Measurements from ENCODE around the gene CCDC32. TPM values are rescaled to one million over a fixed set of nuclear protein-coding genes. Genes with fewer than 3 reads are reported as not detected.

The CCDC32 gene
- total and polyA plus RNA-seq, 2 of the 13 experiments (the other 11 are each of a cell fraction or from before 2014, with no cell fraction given): 10.8 to 23.2 TPM

DNA sequence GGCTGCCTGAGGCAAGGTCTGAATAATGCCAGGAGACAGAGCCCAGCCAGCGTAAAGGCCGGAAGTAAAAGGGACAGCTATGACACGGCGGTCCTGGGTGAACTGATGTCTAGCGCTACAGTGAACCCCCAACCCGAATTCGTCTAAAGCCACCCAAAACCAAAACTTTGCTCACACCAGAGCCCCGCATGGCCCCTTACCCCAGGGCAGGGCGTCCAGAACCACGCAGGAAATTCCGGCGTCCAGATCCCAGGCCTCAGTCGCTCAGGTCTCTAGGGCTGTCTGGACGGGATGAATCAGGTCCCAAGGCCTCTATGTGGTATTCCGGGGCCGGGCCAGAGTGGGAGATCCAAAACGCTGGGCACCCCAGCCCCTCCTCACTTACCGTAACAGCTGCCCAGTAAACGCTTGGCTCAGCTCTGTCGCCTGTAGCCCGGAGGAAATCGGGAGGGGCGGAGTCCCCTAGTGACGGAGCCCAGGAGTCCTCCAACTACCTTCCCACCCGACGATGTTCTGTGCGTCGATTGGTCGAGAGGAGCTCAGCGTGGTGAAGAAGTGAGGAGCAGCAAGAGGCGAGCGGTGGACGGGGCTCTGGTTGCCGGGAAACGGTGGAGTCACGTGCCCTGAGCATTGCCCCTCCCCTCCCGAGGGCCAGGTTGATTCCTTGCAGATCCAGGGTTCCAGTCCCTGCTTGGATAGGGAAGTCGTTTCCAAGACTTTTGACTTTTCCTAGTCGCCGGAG, at the start of gene CCDC32 (continued):
- TF ChIP-seq ZNF24 (IDR thresholded peaks at IDR 0.05) (no peak), POLR2A (IDR thresholded peaks at IDR 0.05; ENCODE audit: insufficient read depth in 1 of 2, low read depth in 2 of 2, low read length in 2 of 2) (peak; percentile 77 to 86), ZC3H13 (CRISPR knock-in tag; IDR thresholded peaks at IDR 0.05) (no peak), FLYWCH1 (CRISPR knock-in tag; IDR thresholded peaks at IDR 0.05) (0 out of 2 replicates have a peak, but pooled peaks have one; percentile 71), ZNF17 (CRISPR knock-in tag; IDR thresholded peaks at IDR 0.05) (no peak), ZNF282 (IDR thresholded peaks at IDR 0.05; ENCODE audit: partially characterized antibody) (no peak), SAFB2 (CRISPR knock-in tag; IDR thresholded peaks at IDR 0.05; ENCODE audit: borderline replicate concordance, low read depth) (no peak), NONO (IDR thresholded peaks at IDR 0.05) (no peak), NONO (CRISPR knock-in tag; conservative IDR thresholded peaks at IDR 0.05) (0 out of 2 replicates have a peak, but pooled peaks have one; percentile 37), NFYB (CRISPR knock-in tag; IDR thresholded peaks at IDR 0.05) (peak; percentile 79), CAMTA2 (CRISPR knock-in tag; IDR thresholded peaks at IDR 0.05; ENCODE audit: borderline replicate concordance) (no peak), JUNB (CRISPR knock-in tag; IDR thresholded peaks at IDR 0.05; ENCODE audit: borderline replicate concordance) (no peak), ZNF567 (CRISPR knock-in tag; IDR thresholded peaks at IDR 0.05; ENCODE audit: borderline replicate concordance) (no peak), ELF1 (CRISPR knock-in tag; IDR thresholded peaks at IDR 0.05) (peak; percentile 36), DMAP1 (CRISPR knock-in tag; IDR thresholded peaks at IDR 0.05) (peak; percentile 50; the same call in 1 of the 2 replicates), FOXC1 (CRISPR knock-in tag; IDR thresholded peaks at IDR 0.05; ENCODE audit: borderline replicate concordance) (peak; percentile 60; the same call in 1 of the 2 replicates), CENPT (CRISPR knock-in tag; IDR thresholded peaks at IDR 0.05; ENCODE audit: low read depth) (no peak), NR2F1 (CRISPR knock-in tag; IDR thresholded peaks at IDR 0.05) (no peak), ZNF775 (CRISPR knock-in tag; IDR thresholded peaks at IDR 0.05; ENCODE audit: borderline replicate concordance) (no peak), ZNF331 (CRISPR knock-in tag; IDR thresholded peaks at IDR 0.05) (peak; percentile 29; the same call in 1 of the 2 replicates), SP4 (CRISPR knock-in tag; IDR thresholded peaks at IDR 0.05) (peak; percentile 86), SIX1 (CRISPR knock-in tag; IDR thresholded peaks at IDR 0.05; ENCODE audit: borderline replicate concordance) (no peak), KDM5A (IDR thresholded peaks at IDR 0.05; ENCODE audit: borderline replicate concordance, low read length) (peak; percentile 55)
- TF ChIP-seq, protein P1, sequence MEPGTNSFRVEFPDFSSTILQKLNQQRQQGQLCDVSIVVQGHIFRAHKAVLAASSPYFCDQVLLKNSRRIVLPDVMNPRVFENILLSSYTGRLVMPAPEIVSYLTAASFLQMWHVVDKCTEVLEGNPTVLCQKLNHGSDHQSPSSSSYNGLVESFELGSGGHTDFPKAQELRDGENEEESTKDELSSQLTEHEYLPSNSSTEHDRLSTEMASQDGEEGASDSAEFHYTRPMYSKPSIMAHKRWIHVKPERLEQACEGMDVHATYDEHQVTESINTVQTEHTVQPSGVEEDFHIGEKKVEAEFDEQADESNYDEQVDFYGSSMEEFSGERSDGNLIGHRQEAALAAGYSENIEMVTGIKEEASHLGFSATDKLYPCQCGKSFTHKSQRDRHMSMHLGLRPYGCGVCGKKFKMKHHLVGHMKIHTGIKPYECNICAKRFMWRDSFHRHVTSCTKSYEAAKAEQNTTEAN (CRISPR knock-in tag; conservative IDR thresholded peaks at IDR 0.05): 0 out of 2 replicates have a peak, but pooled peaks have one; percentile 58
- TF ChIP-seq, protein P2, sequence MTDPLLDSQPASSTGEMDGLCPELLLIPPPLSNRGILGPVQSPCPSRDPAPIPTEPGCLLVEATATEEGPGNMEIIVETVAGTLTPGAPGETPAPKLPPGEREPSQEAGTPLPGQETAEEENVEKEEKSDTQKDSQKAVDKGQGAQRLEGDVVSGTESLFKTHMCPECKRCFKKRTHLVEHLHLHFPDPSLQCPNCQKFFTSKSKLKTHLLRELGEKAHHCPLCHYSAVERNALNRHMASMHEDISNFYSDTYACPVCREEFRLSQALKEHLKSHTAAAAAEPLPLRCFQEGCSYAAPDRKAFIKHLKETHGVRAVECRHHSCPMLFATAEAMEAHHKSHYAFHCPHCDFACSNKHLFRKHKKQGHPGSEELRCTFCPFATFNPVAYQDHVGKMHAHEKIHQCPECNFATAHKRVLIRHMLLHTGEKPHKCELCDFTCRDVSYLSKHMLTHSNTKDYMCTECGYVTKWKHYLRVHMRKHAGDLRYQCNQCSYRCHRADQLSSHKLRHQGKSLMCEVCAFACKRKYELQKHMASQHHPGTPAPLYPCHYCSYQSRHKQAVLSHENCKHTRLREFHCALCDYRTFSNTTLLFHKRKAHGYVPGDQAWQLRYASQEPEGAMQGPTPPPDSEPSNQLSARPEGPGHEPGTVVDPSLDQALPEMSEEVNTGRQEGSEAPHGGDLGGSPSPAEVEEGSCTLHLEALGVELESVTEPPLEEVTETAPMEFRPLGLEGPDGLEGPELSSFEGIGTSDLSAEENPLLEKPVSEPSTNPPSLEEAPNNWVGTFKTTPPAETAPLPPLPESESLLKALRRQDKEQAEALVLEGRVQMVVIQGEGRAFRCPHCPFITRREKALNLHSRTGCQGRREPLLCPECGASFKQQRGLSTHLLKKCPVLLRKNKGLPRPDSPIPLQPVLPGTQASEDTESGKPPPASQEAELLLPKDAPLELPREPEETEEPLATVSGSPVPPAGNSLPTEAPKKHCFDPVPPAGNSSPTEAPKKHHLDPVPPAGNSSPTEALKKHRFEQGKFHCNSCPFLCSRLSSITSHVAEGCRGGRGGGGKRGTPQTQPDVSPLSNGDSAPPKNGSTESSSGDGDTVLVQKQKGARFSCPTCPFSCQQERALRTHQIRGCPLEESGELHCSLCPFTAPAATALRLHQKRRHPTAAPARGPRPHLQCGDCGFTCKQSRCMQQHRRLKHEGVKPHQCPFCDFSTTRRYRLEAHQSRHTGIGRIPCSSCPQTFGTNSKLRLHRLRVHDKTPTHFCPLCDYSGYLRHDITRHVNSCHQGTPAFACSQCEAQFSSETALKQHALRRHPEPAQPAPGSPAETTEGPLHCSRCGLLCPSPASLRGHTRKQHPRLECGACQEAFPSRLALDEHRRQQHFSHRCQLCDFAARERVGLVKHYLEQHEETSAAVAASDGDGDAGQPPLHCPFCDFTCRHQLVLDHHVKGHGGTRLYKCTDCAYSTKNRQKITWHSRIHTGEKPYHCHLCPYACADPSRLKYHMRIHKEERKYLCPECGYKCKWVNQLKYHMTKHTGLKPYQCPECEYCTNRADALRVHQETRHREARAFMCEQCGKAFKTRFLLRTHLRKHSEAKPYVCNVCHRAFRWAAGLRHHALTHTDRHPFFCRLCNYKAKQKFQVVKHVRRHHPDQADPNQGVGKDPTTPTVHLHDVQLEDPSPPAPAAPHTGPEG (CRISPR knock-in tag; IDR thresholded peaks at IDR 0.05): no peak
